ENCODE data around the gene ENPP1.

The ENPP1 gene

DNA sequence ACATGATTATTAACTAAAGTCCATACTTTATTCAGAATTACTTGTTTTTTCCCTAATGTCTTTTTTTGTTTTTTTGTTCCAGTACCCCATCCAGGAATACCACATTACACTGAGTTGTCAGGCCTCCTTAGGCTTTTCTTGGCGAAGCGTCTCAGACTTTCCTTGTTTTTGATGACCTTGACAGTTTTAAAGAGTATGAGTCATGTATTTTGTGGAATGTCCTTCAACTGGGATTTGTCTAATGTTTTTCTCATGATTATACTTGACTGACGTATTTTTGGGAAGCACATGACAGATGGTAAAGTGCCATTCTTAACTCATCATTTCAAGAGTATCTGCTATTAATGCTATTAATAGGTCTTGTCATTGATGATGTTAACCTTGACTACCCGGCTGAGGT, 23.6 kb downstream of the ENPP1 start:
- no peak overlapping the region for H3K27ac Mint-ChIP-seq
- no peaks in the 10 kb centered on the region for H3K36me3 Mint-ChIP-seq (ENCODE audit: low read depth)
- H3K4me3 Mint-ChIP-seq: no peak overlapping the region
- H3K9me3 Mint-ChIP-seq: no peaks in the 10 kb centered on the region
- DNase-seq (no peak), ATAC-seq (no peak)
- H3K27me3 Mint-ChIP-seq: peaks cover 25% of the 10 kb centered on the region
- H3K4me1 Mint-ChIP-seq: no peaks in the 10 kb centered on the region

GRCh38 chr6:131831886-131832285, 24.1 kb downstream of the ENPP1 start:
- no peak overlapping the region for H3K4me3 Mint-ChIP-seq
- H3K4me1 Mint-ChIP-seq: no peaks in the 10 kb centered on the region
- H3K27me3 Mint-ChIP-seq: peaks cover 21% of the 10 kb centered on the region
- no peak for DNase-seq
- H3K9me3 Mint-ChIP-seq: no peaks in the 10 kb centered on the region
- H3K36me3 Mint-ChIP-seq (ENCODE audit: low read depth): no peaks in the 10 kb centered on the region
- no peak for ATAC-seq
- no peak overlapping the region for H3K27ac Mint-ChIP-seq

GRCh38 chr6:131832363-131832762, 24.5 kb downstream of the ENPP1 start:
- ATAC-seq: no peak
- DNase-seq: no peak
- H3K9me3 Mint-ChIP-seq: no peaks in the 10 kb centered on the region

GRCh38 chr6:131838051-131838450, 30.2 kb downstream of the ENPP1 start:
- Mint-ChIP-seq H3K4me1 (no peaks in the 10 kb centered on the region), H3K27ac (no peak overlapping the region), H3K27me3 (peaks cover 12% of the 10 kb centered on the region), H3K36me3 (ENCODE audit: low read depth) (no peaks in the 10 kb centered on the region), H3K9me3 (no peaks in the 10 kb centered on the region), H3K4me3 (no peak overlapping the region)
- DNase-seq (no peak), ATAC-seq (no peak)

More at GRCh38 chr6:131832363-131832762, 24.5 kb downstream of the ENPP1 start:
- Mint-ChIP-seq H3K36me3 (ENCODE audit: low read depth) (no peaks in the 10 kb centered on the region), H3K4me3 (no peak overlapping the region), H3K27me3 (peaks cover 18% of the 10 kb centered on the region), H3K27ac (no peak overlapping the region), H3K4me1 (no peaks in the 10 kb centered on the region)

- Mint-ChIP-seq H3K4me1 (no peaks in the 10 kb centered on the region), H3K4me3 (no peak overlapping the region), H3K36me3 (ENCODE audit: low read depth) (no peaks in the 10 kb centered on the region), H3K9me3 (no peaks in the 10 kb centered on the region), H3K27me3 (peaks cover 11% of the 10 kb centered on the region), H3K27ac (no peak overlapping the region)
- no peak for ATAC-seq
- DNase-seq: no peak
These were observed 31.6 kb downstream of the ENPP1 start for GRCh38 chr6:131839388-131839787.

DNA sequence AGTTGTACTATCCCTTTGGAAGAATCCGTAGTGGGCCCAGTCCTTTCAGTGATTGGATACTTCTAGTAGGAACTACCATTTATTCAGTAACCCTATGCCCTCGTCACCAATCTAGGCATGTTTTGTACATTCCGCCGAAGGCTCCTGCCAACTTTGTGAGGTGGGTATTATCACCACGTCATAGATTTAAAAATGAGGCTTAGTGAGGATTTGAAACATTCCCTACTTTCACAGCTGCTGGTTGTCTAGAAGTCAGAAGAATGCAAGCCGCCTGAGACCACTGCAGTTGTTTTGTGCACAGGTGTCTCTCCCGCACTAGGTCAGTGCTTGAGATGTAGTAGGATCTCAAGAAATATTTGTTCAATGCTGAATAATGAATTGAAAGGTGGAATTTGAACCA, 32.6 kb downstream of the ENPP1 start:
- no peaks in the 10 kb centered on the region for H3K36me3 Mint-ChIP-seq (ENCODE audit: low read depth)
- no peak overlapping the region for H3K4me3 Mint-ChIP-seq
- DNase-seq: no peak
- peaks cover 15% of the 10 kb centered on the region for H3K27me3 Mint-ChIP-seq
- ATAC-seq: no peak
- H3K4me1 Mint-ChIP-seq: no peaks in the 10 kb centered on the region
- H3K27ac Mint-ChIP-seq: no peak overlapping the region
- H3K9me3 Mint-ChIP-seq: no peaks in the 10 kb centered on the region

GRCh38 chr6:131840936-131841583, 33.2 kb downstream of the ENPP1 start:
- H3K4me1 Mint-ChIP-seq: no peaks in the 10 kb centered on the region
- no peaks in the 10 kb centered on the region for H3K9me3 Mint-ChIP-seq
- no peak for ATAC-seq

GRCh38 chr6:131843768-131844167, 35.9 kb downstream of the ENPP1 start:
- no peak for DNase-seq
- Mint-ChIP-seq H3K4me1 (no peaks in the 10 kb centered on the region), H3K4me3 (no peak overlapping the region), H3K9me3 (no peaks in the 10 kb centered on the region), H3K27ac (no peak overlapping the region), H3K27me3 (peaks cover 25% of the 10 kb centered on the region), H3K36me3 (ENCODE audit: low read depth) (no peaks in the 10 kb centered on the region)
- no peak for ATAC-seq

More at GRCh38 chr6:131840936-131841583, 33.2 kb downstream of the ENPP1 start:
- no peaks in the 10 kb centered on the region for H3K36me3 Mint-ChIP-seq (ENCODE audit: low read depth)
- H3K27ac Mint-ChIP-seq: no peak overlapping the region
- H3K27me3 Mint-ChIP-seq: peaks cover 20% of the 10 kb centered on the region
- no peak for DNase-seq
- no peak overlapping the region for H3K4me3 Mint-ChIP-seq

- no peaks in the 10 kb centered on the region for H3K36me3 Mint-ChIP-seq (ENCODE audit: low read depth)
- DNase-seq (no peak), ATAC-seq (no peak)
- no peaks in the 10 kb centered on the region for H3K4me1 Mint-ChIP-seq
- no peak overlapping the region for H3K4me3 Mint-ChIP-seq
- H3K27ac Mint-ChIP-seq: no peak overlapping the region
- no peaks in the 10 kb centered on the region for H3K9me3 Mint-ChIP-seq
- H3K27me3 Mint-ChIP-seq: peaks cover 30% of the 10 kb centered on the region
These were observed 36.5 kb downstream of the ENPP1 start for GRCh38 chr6:131844243-131844841.

- H3K4me3 Mint-ChIP-seq: no peak overlapping the region
- DNase-seq: no peak
- H3K27ac Mint-ChIP-seq: no peak overlapping the region
- no peak for ATAC-seq
- peaks cover 38% of the 10 kb centered on the region for H3K27me3 Mint-ChIP-seq
- no peaks in the 10 kb centered on the region for H3K4me1 Mint-ChIP-seq
- no peaks in the 10 kb centered on the region for H3K9me3 Mint-ChIP-seq
- no peaks in the 10 kb centered on the region for H3K36me3 Mint-ChIP-seq (ENCODE audit: low read depth)
These were observed 38.3 kb downstream of the ENPP1 start for GRCh38 chr6:131846023-131846663.

- H3K27ac Mint-ChIP-seq: no peak overlapping the region
- H3K4me3 Mint-ChIP-seq: no peak overlapping the region
- DNase-seq (no peak), ATAC-seq (no peak)
- H3K36me3 Mint-ChIP-seq (ENCODE audit: low read depth): no peaks in the 10 kb centered on the region
- no peaks in the 10 kb centered on the region for H3K4me1 Mint-ChIP-seq
- H3K9me3 Mint-ChIP-seq: no peaks in the 10 kb centered on the region
- peaks cover 37% of the 10 kb centered on the region for H3K27me3 Mint-ChIP-seq
These were observed 39.1 kb downstream of the ENPP1 start for GRCh38 chr6:131846905-131847304.

DNA sequence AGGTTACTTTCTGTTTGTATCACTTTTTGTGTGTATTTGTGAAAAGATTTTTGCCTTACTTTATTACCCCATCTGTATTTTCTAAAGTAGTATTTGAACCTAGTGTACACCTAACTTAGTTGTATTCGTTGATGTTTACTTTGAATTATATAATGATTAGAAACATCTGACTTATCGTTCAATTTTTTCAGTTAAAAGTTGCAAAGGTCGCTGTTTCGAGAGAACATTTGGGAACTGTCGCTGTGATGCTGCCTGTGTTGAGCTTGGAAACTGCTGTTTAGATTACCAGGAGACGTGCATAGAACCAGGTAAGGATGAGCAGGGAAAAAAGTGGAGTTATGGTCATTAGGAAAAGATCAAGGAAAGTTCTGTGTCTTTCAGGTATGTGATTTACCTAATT, 42.0 kb downstream of the ENPP1 start:
- Mint-ChIP-seq H3K27ac (no peak overlapping the region), H3K36me3 (ENCODE audit: low read depth) (no peaks in the 10 kb centered on the region), H3K4me1 (no peaks in the 10 kb centered on the region), H3K9me3 (no peaks in the 10 kb centered on the region), H3K27me3 (peaks cover 26% of the 10 kb centered on the region), H3K4me3 (no peak overlapping the region)
- ATAC-seq: no peak
- DNase-seq: no peak

- Mint-ChIP-seq H3K36me3 (ENCODE audit: low read depth) (no peaks in the 10 kb centered on the region), H3K4me3 (no peak overlapping the region), H3K27me3 (peaks cover 19% of the 10 kb centered on the region), H3K27ac (no peak overlapping the region), H3K4me1 (no peaks in the 10 kb centered on the region), H3K9me3 (no peaks in the 10 kb centered on the region)
- no peak for ATAC-seq
- no peak for DNase-seq
These were observed 43.4 kb downstream of the ENPP1 start for GRCh38 chr6:131851049-131851769.

GRCh38 chr6:131852200-131852599, 44.4 kb downstream of the ENPP1 start:
- H3K27me3 Mint-ChIP-seq: peaks cover 14% of the 10 kb centered on the region
- no peak overlapping the region for H3K27ac Mint-ChIP-seq
- DNase-seq: no peak
- H3K36me3 Mint-ChIP-seq (ENCODE audit: low read depth): no peaks in the 10 kb centered on the region
- no peaks in the 10 kb centered on the region for H3K9me3 Mint-ChIP-seq
- no peaks in the 10 kb centered on the region for H3K4me1 Mint-ChIP-seq
- H3K4me3 Mint-ChIP-seq: no peak overlapping the region
- no peak for ATAC-seq

- Mint-ChIP-seq H3K36me3 (ENCODE audit: low read depth) (no peaks in the 10 kb centered on the region), H3K27me3 (peaks cover 7% of the 10 kb centered on the region), H3K9me3 (no peaks in the 10 kb centered on the region), H3K27ac (no peak overlapping the region), H3K4me1 (peaks cover 6% of the 10 kb centered on the region), H3K4me3 (no peak overlapping the region)
- DNase-seq (no peak), ATAC-seq (no peak)
These were observed 47.0 kb downstream of the ENPP1 start for GRCh38 chr6:131854803-131855202.
